ENCODE results near the gene RAPGEF4.
"Not testable (repeated sequence)": the region's sequence is repeated elsewhere in the genome, so short reads cannot be mapped to it uniquely, and the experiment has no call there.

Gene RAPGEF4

DNA sequence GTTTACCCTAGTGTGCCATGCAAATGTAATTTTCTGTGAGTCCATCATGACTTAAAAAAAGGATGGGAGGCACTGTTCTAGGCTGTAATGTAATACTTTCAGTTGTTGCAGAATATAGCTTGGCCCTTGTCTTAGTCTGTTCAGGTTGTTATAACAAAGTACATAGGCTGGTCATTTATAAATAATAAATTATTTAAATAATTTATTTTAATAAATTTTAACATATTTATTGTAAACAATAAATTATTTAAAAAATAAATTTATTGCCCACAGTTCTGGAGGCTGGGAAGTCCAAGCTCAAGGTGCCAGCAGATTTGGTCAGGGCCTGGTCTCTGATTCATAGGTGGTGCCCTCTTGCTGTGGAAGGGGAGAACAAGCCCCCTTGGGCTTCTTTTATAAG, 35.2 kb downstream of the RAPGEF4 start:
- no peak for DNase-seq (ENCODE audit: low read depth in 2 of 3, low spot score in 2 of 3)

DNA sequence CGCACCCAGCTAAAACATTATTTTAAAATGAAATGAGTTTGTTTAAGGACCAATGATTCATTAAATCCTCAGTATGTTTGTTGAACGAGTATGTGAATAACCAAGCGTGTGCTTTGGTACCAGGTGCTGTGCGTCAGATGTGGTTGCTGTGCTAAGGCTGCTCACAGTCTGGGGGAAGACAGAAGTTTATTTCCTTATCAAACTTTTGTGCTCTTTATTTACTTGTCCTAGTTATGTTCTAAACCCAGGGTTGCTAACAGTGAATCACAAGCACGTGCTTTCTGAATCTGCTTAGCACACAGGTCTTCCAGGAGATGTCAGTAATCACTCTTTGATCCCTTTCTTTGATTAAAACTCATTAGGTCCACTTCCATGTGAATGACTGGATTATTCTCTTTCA, 37.0 kb downstream of the RAPGEF4 start:
- DNase-seq (ENCODE audit: low read depth in 2 of 3, low spot score in 2 of 3), result no peak

DNA sequence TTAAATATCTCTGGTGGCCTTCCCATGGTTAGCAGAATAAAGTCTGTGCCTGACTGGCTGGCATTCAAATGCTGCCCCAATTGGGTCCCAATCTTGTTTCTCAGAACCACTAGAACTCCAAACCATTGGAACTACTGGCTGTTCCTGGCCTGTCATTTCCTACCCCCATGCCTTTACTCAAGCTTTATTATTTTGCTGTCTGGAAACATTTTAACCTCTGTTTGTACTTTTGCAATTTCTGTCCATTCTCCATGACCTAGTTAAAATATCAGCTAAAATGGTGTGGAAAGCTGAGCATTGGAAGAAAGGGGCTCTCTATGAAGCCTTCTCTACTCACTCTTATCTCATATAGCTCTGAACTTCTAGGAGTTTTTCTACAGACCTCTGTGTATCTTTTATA, 38.7 kb downstream of the RAPGEF4 start:
- no peak for DNase-seq (ENCODE audit: low read depth in 2 of 3, low spot score in 2 of 3)

DNA sequence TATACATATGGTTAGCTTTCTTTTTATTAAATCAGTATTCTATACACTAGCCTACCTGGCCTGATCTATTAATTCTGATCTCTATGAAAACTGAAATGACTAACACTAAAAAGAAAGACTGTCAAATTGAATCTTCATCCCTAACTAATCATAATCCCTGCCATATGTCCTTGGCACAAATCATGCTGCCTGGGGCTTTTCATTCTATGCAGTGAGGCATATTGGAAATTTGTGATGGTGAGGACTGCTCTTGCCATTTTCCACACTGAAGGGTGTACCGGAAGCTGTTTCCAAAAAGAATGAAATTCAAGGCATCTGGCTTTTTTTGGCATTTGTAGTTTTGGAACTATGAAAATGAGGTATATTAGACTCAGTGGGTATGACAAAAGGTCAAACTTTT, 39.7 kb downstream of the RAPGEF4 start:
- DNase-seq (ENCODE audit: low read depth in 2 of 3, low spot score in 2 of 3), result no peak

DNA sequence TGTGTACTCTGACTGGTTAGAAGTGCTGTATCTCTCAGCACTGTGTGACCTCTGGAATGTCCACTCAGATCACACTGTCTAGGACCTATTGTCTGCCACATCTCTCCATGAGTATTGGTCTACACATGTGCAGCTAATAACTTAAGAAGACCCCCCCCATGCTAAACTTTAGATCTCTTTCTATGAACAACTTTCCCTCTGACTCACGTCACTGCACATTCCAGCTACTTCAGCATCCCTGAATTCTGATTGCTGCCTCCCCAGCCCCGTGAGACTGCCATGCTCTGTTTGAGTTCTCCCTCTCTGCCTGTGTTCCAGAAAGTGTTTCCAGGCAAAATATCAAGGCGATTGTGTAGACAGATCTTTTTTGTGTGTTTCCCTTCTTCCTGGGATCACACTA, 41.8 kb downstream of the RAPGEF4 start:
- no peak for DNase-seq (ENCODE audit: low read depth in 2 of 3, low spot score in 2 of 3)

DNA sequence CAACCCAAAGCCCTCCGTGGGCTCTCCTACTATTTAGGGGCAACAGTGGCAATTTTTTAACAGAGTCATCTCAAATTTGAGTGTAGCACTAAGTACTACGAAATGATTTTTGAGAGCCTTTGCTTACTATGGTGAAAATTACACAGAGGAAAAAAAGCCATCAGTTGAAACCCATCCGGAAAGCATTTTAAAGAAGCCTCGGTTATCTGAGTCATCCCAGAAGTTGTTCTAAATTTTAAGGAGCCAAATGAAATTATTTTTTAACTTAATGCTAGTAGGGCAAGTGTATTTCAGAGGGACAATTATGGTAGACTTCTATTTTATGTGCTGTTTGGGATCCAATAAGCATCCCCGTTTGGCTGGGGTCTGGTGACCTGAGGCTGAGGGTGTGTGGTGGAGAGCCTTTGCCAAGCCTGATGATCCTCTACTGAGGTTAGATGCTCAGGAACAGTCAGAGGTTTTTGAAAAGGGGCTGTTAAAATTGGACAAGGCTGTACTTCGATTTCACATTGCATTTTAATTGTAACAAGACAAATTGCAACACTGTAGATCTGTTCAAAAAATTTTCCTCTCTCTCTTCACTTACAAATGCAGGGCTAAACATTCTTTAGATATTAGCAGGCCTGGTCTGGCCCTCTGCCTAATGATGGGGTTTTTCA, 47.0 kb downstream of the RAPGEF4 start:
- no peak for DNase-seq (ENCODE audit: low read depth in 2 of 3, low spot score in 2 of 3)

GRCh38 chr2:172783165-172783898, 47.7 kb downstream of the RAPGEF4 start:
- DNase-seq (ENCODE audit: low read depth in 2 of 3, low spot score in 2 of 3), result no peak

GRCh38 chr2:172788871-172789270, 53.2 kb downstream of the RAPGEF4 start:
- no peak for DNase-seq (ENCODE audit: low read depth in 2 of 3, low spot score in 2 of 3)

GRCh38 chr2:172790404-172790803, 54.8 kb downstream of the RAPGEF4 start:
- DNase-seq (ENCODE audit: low read depth in 2 of 3, low spot score in 2 of 3), result no peak

- no peak for DNase-seq (ENCODE audit: low read depth in 2 of 3, low spot score in 2 of 3)
Observed at GRCh38 chr2:172791953-172792352, 56.3 kb downstream of the RAPGEF4 start.

DNA sequence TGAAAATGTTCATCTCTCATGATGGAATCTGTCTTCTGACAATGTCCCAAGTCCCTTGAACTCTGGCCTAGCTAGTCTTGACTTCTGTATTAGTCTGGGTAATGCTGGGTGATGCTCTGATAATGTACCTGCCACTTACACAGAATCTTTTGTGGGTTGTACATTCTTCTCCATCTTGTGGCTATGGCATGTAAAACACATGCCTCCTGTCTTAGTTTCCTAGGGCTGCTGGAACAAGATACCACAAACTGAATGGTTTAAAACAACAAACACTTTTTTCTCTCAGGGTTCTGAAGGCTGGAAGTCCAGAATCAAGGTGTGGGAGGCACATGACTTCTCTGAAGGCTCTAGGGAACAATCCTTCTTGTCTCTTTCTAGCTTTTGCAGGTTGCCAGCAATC, 57.1 kb downstream of the RAPGEF4 start:
- no peak for DNase-seq (ENCODE audit: low read depth in 2 of 3, low spot score in 2 of 3)

DNA sequence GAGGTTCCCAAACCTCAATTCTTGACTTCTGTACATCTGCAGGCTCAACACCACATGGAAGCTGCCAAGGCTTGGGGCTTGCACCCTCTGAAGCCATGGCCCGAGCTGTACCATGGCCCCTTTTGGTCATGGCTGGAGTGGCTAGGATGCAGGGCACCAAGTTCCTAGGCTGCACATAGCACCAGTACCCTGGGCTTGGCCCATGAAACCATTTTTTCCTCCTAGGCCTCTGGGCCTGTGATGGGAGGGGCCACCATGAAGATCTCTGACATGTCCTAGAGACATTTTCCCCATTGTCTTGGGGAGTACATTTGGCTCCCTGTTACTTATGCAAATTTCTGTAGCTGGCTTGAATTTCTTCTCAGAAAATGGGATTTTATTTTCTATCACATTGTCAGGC, 67.7 kb downstream of the RAPGEF4 start:
- not testable (repeated sequence) for DNase-seq (ENCODE audit: low read depth in 2 of 3, low spot score in 2 of 3)

DNA sequence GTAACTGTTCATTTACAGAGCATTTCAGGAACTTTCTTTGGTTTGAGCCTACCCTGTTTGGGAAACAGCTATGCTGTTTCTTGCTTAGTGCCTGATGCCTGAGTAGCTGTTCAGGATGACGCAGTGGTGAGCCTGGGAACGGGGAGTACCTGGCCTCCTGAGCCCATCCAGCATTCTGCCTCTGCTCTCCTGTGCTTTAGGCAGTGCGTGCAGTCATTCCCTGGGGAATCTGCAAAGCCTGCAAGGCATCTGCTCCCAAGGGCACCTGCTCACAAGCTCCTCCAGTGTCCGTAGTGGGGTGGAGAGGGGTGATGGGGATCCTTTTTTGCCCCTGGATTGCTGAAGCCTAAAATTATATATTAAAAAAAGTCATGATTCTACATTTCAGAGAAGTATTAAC, 68.8 kb downstream of the RAPGEF4 start:
- DNase-seq (ENCODE audit: low read depth in 2 of 3, low spot score in 2 of 3), result no peak

GRCh38 chr2:172806493-172806892, 70.8 kb downstream of the RAPGEF4 start:
- no peak for DNase-seq (ENCODE audit: low read depth in 2 of 3, low spot score in 2 of 3)

- no peak for DNase-seq (ENCODE audit: low read depth in 2 of 3, low spot score in 2 of 3)
Observed at GRCh38 chr2:172806996-172807395, 71.4 kb downstream of the RAPGEF4 start.

GRCh38 chr2:172808156-172808555, 72.5 kb downstream of the RAPGEF4 start:
- no peak for DNase-seq (ENCODE audit: low read depth in 2 of 3, low spot score in 2 of 3)

- no peak for DNase-seq (ENCODE audit: low read depth in 2 of 3, low spot score in 2 of 3)
Observed at GRCh38 chr2:172811027-172811426, 75.4 kb downstream of the RAPGEF4 start.

GRCh38 chr2:172812158-172812744, 76.6 kb downstream of the RAPGEF4 start:
- DNase-seq (ENCODE audit: low read depth in 2 of 3, low spot score in 2 of 3), result no peak

- no peak for DNase-seq (ENCODE audit: low read depth in 2 of 3, low spot score in 2 of 3)
Observed at GRCh38 chr2:172813314-172813888, 77.8 kb downstream of the RAPGEF4 start.

DNA sequence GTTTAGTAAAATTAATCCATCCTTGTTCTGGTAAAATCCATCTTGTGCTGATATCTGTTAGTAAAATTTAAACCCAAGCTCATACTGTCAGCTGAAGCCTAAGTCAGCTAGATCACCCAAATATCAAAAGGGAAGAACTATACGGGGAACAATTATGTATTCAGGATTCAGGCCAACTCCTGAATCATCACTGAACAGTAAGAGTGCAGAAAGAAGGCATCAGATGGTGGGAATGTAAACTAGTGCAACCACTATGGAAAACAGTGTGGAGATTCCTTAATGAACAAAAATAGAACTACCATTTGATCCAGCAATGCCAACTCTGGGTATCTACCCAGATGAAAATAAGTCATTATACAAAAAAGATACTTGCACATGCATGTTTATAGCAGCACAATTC, 81.8 kb downstream of the RAPGEF4 start:
- DNase-seq (ENCODE audit: low read depth in 2 of 3, low spot score in 2 of 3), result no peak

GRCh38 chr2:172819943-172820342, 84.3 kb downstream of the RAPGEF4 start:
- no peak for DNase-seq (ENCODE audit: low read depth in 2 of 3, low spot score in 2 of 3)

Measured in activated CD8-positive, alpha-beta memory T cell treated with anti-CD3 and anti-CD28 coated beads for 48 hours (primary cell).